Glutamatergic neuron (in vitro differentiated cells): ENCODE results near the gene CLIC3. TPM values are rescaled to one million over a fixed set of nuclear protein-coding genes. Genes with fewer than 3 reads are reported as not detected.

ENCODE experiments used
- DNase-seq: peaks from one replicate; pipeline ENCODE4 v3.0.0; 2022
- H3K27ac Mint-ChIP-seq: one replicate; pipeline ENCODE4 v1.8.0; 2020; ENCODE audit warnings: mild to moderate bottlenecking, mixed read lengths, inconsistent platforms; ENCODE audit not compliant: unreplicated experiment
- H3K27me3 Mint-ChIP-seq: one replicate; pipeline ENCODE4 v1.8.0; 2020; ENCODE audit warnings: mild to moderate bottlenecking, moderate library complexity, mixed read lengths, inconsistent platforms; ENCODE audit not compliant: unreplicated experiment
- H3K36me3 Mint-ChIP-seq: one replicate; pipeline ENCODE4 v1.8.0; 2020; ENCODE audit warnings: mild to moderate bottlenecking, mixed read lengths, inconsistent platforms; ENCODE audit not compliant: unreplicated experiment
- H3K4me1 Mint-ChIP-seq: one replicate; pipeline ENCODE4 v1.8.0; 2020; ENCODE audit warnings: mild to moderate bottlenecking, low read depth, mixed read lengths, inconsistent platforms; ENCODE audit not compliant: unreplicated experiment
- H3K4me3 Mint-ChIP-seq: one replicate; pipeline ENCODE4 v1.8.0; 2020; ENCODE audit warnings: mild to moderate bottlenecking, mixed read lengths, inconsistent platforms; ENCODE audit not compliant: unreplicated experiment
- H3K9me3 Mint-ChIP-seq: one replicate; pipeline ENCODE4 v1.8.0; 2020; ENCODE audit warnings: mild to moderate bottlenecking, moderate library complexity, mixed read lengths, inconsistent platforms; ENCODE audit not compliant: unreplicated experiment
- CTCF ChIP-seq: fragments of 200-600 bp; sonication (generic); IDR thresholded peaks from one replicate; pipeline ENCODE4 v1.5.0; 2021; ENCODE audit not compliant: partially characterized antibody, unreplicated experiment
- total RNA-seq: library from RNA; stranded (reverse); fragmentation: NEBNext Ultra II Directional; extraction: Animal tissue kit (Norgen Biotek cat#: 25700); gene quantifications from one replicate; pipeline ENCODE4 v1.2.1, GENCODE V29; 2021; ENCODE audit not compliant: unreplicated experiment

The CLIC3 gene
- total RNA-seq, 1 donor from 2014 or later = not detected

GRCh38 chr9:137042751-137043727 lies 46.7 kb upstream of the CLIC3 start:
- H3K4me1 Mint-ChIP-seq = no peaks in the 10 kb centered on the region
- H3K4me3 Mint-ChIP-seq = peak overlapping the region; percentile 72
- TF ChIP-seq CTCF = no peak
- H3K9me3 Mint-ChIP-seq = peaks cover 2% of the 10 kb centered on the region
- H3K27ac Mint-ChIP-seq = no peak overlapping the region
- H3K36me3 Mint-ChIP-seq = no peaks in the 10 kb centered on the region
- peaks cover 2% of the 10 kb centered on the region for H3K27me3 Mint-ChIP-seq
- DNase-seq = no peak

- Mint-ChIP-seq H3K27me3 (no peaks in the 10 kb centered on the region), H3K36me3 (no peaks in the 10 kb centered on the region), H3K4me1 (no peaks in the 10 kb centered on the region), H3K9me3 (peaks cover 4% of the 10 kb centered on the region), H3K27ac (no peak overlapping the region), H3K4me3 (no peak overlapping the region)
- TF ChIP-seq CTCF = no peak
- no peak for DNase-seq
These were observed 44.8 kb upstream of the CLIC3 start for GRCh38 chr9:137041124-137041523.

GRCh38 chr9:137040568-137040967 lies 44.2 kb upstream of the CLIC3 start:
- no peak for DNase-seq
- H3K27me3 Mint-ChIP-seq = no peaks in the 10 kb centered on the region
- no peaks in the 10 kb centered on the region for H3K36me3 Mint-ChIP-seq
- TF ChIP-seq CTCF = no peak
- no peaks in the 10 kb centered on the region for H3K4me1 Mint-ChIP-seq
- H3K9me3 Mint-ChIP-seq = peaks cover 4% of the 10 kb centered on the region
- H3K27ac Mint-ChIP-seq = no peak overlapping the region
- H3K4me3 Mint-ChIP-seq = no peak overlapping the region

GRCh38 chr9:137039611-137040366 lies 43.4 kb upstream of the CLIC3 start:
- H3K27ac Mint-ChIP-seq = no peak overlapping the region
- no peak overlapping the region for H3K4me3 Mint-ChIP-seq
- no peak for DNase-seq
- peaks cover 4% of the 10 kb centered on the region for H3K9me3 Mint-ChIP-seq
- H3K36me3 Mint-ChIP-seq = no peaks in the 10 kb centered on the region
- H3K27me3 Mint-ChIP-seq = no peaks in the 10 kb centered on the region
- H3K4me1 Mint-ChIP-seq = no peaks in the 10 kb centered on the region
- TF ChIP-seq CTCF = no peak
